Measurements from ENCODE around the gene MBD3L3. TPM values are rescaled to one million over a fixed set of nuclear protein-coding genes. Genes with fewer than 3 reads are reported as not detected.
"Not testable (repeated sequence)": the region's sequence is repeated elsewhere in the genome, so short reads cannot be mapped to it uniquely, and the experiment has no call there.

Gene MBD3L3
- total RNA-seq, 1 donor from 2014 or later = 1.3 TPM

GRCh38 chr19:7069042-7069903, 10.8 kb upstream of the MBD3L3 start, which contains the start of gene ZNF557:
Gene ZNF557, plus strand, starts transcription at chr19:7069703. Its CDS starts 5,372 bp downstream, at chr19:7075075.
- no peaks in the 10 kb centered on the region for H3K4me1 Mint-ChIP-seq (ENCODE audit: low read depth, unreplicated experiment)
- no peak for TF ChIP-seq CTCF (IDR thresholded peaks at IDR 0.05; ENCODE audit: partially characterized antibody, unreplicated experiment)
- H3K27ac Mint-ChIP-seq (ENCODE audit: unreplicated experiment) = peak within 1 kb of the TSS; percentile 74
- DNase-seq = peak; percentile 99
- H3K36me3 Mint-ChIP-seq (ENCODE audit: unreplicated experiment) = peaks cover 11% of the 10 kb centered on the region
- peaks cover 2% of the 10 kb centered on the region for H3K27me3 Mint-ChIP-seq (ENCODE audit: unreplicated experiment)
- H3K4me3 Mint-ChIP-seq (ENCODE audit: unreplicated experiment) = peak within 1 kb of the TSS; percentile 96
- peaks cover 5% of the 10 kb centered on the region for H3K9me3 Mint-ChIP-seq (ENCODE audit: unreplicated experiment)

- TF ChIP-seq CTCF (IDR thresholded peaks at IDR 0.05; ENCODE audit: partially characterized antibody, unreplicated experiment) = no peak
- Mint-ChIP-seq H3K4me3 (ENCODE audit: unreplicated experiment) (peak overlapping the region; percentile 96), H3K27ac (ENCODE audit: unreplicated experiment) (peak overlapping the region; percentile 74), H3K9me3 (ENCODE audit: unreplicated experiment) (peaks cover 5% of the 10 kb centered on the region), H3K27me3 (ENCODE audit: unreplicated experiment) (peaks cover 2% of the 10 kb centered on the region), H3K36me3 (ENCODE audit: unreplicated experiment) (peaks cover 11% of the 10 kb centered on the region), H3K4me1 (ENCODE audit: low read depth, unreplicated experiment) (no peaks in the 10 kb centered on the region)
- DNase-seq = no peak
Observed at GRCh38 chr19:7068599-7068998, 10.1 kb upstream of the MBD3L3 start.

GRCh38 chr19:7067716-7068115, 9.2 kb upstream of the MBD3L3 start:
- Mint-ChIP-seq H3K27ac (ENCODE audit: unreplicated experiment) (no peak overlapping the region), H3K4me1 (ENCODE audit: low read depth, unreplicated experiment) (no peaks in the 10 kb centered on the region), H3K27me3 (ENCODE audit: unreplicated experiment) (peaks cover 2% of the 10 kb centered on the region), H3K36me3 (ENCODE audit: unreplicated experiment) (peaks cover 10% of the 10 kb centered on the region), H3K9me3 (ENCODE audit: unreplicated experiment) (peaks cover 5% of the 10 kb centered on the region), H3K4me3 (ENCODE audit: unreplicated experiment) (no peak overlapping the region)
- no peak for DNase-seq
- no peak for TF ChIP-seq CTCF (IDR thresholded peaks at IDR 0.05; ENCODE audit: partially characterized antibody, unreplicated experiment)

- H3K4me3 Mint-ChIP-seq (ENCODE audit: unreplicated experiment); H3K36me3 Mint-ChIP-seq (ENCODE audit: unreplicated experiment); H3K27me3 Mint-ChIP-seq (ENCODE audit: unreplicated experiment); H3K27ac Mint-ChIP-seq (ENCODE audit: unreplicated experiment); H3K4me1 Mint-ChIP-seq (ENCODE audit: low read depth, unreplicated experiment); H3K9me3 Mint-ChIP-seq (ENCODE audit: unreplicated experiment): not testable (repeated sequence)
- peak; percentile 31 for DNase-seq
Observed at GRCh38 chr19:7067122-7067521, 8.6 kb upstream of the MBD3L3 start.

- Mint-ChIP-seq H3K4me1 (ENCODE audit: low read depth, unreplicated experiment) (no peaks in the 10 kb centered on the region), H3K9me3 (ENCODE audit: unreplicated experiment) (peaks cover 3% of the 10 kb centered on the region), H3K4me3 (ENCODE audit: unreplicated experiment) (no peak overlapping the region), H3K27me3 (ENCODE audit: unreplicated experiment) (peaks cover under 1% of the 10 kb centered on the region), H3K36me3 (ENCODE audit: unreplicated experiment) (peaks cover 2% of the 10 kb centered on the region), H3K27ac (ENCODE audit: unreplicated experiment) (no peak overlapping the region)
- DNase-seq = no peak
- TF ChIP-seq CTCF (IDR thresholded peaks at IDR 0.05; ENCODE audit: partially characterized antibody, unreplicated experiment) = no peak
Observed at GRCh38 chr19:7063764-7064418, 5.4 kb upstream of the MBD3L3 start.

Measured in glutamatergic neuron (in vitro differentiated cells).